AG09309 (cell line): ENCODE measurements around the gene TSHZ3.

Experiments used
- DNase-seq: peaks from one replicate; pipeline ENCODE4 v3.0.0-alpha.2; 2010; ENCODE audit warnings: low read depth
- H3K4me3 ChIP-seq: 2 replicates; pipeline ENCODE4 v1.5.1; 2011; ENCODE audit warnings: mild to moderate bottlenecking, low read depth, low read length, moderate library complexity; ENCODE audit not compliant: control insufficient read depth
- TF ChIP-seq, protein P1 (sequence below): IDR thresholded peaks from 2 replicates; pipeline ENCODE4 v1.5.1; 2011; ENCODE audit warnings: mild to moderate bottlenecking, low read depth, low read length, inconsistent platforms; ENCODE audit not compliant: insufficient read depth, control insufficient read depth; ENCODE audit errors: missing control alignments

The TSHZ3 gene

DNA sequence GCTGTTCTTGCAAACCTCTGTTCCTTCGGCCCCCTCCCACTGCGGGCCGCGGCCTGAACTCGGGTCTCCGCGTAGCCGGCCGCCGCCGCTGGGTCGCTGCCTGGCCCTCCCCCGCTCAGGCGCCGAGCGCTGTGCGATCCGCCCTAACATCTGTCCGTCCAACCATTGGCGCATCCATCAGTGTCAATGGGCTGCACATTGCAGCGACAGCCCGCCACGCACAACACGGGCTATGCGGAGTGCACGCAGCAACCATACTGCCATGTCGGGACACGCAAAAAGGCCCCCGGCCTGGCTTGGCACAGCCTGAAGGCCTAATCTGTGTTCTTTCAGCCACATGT lies 2.6 kb upstream of the TSHZ3 start:
- H3K4me3 ChIP-seq: peak overlapping the region; percentile 79
- TF ChIP-seq, protein P1, sequence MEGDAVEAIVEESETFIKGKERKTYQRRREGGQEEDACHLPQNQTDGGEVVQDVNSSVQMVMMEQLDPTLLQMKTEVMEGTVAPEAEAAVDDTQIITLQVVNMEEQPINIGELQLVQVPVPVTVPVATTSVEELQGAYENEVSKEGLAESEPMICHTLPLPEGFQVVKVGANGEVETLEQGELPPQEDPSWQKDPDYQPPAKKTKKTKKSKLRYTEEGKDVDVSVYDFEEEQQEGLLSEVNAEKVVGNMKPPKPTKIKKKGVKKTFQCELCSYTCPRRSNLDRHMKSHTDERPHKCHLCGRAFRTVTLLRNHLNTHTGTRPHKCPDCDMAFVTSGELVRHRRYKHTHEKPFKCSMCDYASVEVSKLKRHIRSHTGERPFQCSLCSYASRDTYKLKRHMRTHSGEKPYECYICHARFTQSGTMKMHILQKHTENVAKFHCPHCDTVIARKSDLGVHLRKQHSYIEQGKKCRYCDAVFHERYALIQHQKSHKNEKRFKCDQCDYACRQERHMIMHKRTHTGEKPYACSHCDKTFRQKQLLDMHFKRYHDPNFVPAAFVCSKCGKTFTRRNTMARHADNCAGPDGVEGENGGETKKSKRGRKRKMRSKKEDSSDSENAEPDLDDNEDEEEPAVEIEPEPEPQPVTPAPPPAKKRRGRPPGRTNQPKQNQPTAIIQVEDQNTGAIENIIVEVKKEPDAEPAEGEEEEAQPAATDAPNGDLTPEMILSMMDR: no peak

DNA sequence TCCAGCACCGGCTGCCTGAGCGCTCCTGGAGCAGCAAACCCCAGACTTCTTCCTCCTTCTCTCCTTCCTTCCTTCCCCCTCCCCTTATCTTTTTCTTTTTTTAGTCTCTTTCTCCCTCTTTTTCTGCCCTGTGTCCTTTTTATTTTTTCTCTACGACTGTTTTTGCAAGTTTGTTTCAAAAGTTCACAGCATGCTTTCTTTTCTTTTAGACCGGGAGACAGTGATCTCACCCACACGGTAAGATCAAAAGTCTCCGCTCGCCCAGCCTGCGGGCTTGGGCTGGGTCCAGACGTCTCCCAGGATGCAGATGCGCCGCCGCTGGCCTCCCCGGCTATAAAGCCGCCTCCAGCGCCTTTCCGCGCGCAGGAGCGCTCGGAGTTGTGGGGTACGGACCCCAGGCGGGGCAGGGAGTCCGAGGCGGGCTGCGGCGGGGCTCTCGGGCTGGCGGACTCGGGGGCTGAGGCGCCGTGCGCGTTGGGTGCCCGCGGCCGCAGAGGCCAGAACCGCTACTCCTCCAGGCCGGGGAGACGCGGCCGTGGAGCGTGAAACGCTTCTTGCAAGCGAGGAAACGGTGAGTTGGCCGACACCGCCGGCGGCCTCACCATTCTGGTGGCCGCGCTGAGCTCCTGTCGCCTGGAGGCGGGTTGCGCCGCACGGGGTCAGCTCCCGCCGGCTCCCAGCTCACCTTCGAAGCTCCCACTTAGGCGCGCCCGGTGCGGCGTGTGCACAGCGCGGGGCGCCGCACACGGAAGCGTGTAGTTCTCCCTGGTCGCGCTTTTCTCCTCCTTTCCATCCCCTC lies 2.0 kb upstream of the TSHZ3 start:
- TF ChIP-seq, protein P1: no peak
- no peak for DNase-seq
- peak overlapping the region; percentile 79 for H3K4me3 ChIP-seq

More for the DNA sequence above, 2.6 kb upstream of the TSHZ3 start:
- no peak for DNase-seq

DNA sequence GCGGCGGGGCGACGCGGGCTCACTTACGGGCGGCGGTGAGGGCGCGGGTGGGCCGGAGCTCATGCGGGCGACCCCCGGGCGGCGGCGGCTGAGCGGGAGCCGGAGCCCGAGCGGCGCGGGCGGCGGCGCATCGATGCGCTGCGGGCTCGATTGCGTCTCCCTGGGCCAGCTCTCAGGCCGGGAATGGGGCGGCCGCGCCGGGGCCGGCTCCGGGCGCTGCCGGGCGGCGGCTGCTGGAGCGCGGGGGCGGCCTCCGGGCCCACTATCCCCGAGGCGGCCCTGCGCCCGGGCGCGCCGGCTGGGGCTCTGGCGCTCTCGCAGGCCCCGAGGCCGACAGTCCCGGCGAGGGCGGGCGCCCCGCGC lies 1.4 kb upstream of the TSHZ3 start:
- peak overlapping the region; percentile 79 for H3K4me3 ChIP-seq
- no peak for DNase-seq
- TF ChIP-seq, protein P1: no peak

DNA sequence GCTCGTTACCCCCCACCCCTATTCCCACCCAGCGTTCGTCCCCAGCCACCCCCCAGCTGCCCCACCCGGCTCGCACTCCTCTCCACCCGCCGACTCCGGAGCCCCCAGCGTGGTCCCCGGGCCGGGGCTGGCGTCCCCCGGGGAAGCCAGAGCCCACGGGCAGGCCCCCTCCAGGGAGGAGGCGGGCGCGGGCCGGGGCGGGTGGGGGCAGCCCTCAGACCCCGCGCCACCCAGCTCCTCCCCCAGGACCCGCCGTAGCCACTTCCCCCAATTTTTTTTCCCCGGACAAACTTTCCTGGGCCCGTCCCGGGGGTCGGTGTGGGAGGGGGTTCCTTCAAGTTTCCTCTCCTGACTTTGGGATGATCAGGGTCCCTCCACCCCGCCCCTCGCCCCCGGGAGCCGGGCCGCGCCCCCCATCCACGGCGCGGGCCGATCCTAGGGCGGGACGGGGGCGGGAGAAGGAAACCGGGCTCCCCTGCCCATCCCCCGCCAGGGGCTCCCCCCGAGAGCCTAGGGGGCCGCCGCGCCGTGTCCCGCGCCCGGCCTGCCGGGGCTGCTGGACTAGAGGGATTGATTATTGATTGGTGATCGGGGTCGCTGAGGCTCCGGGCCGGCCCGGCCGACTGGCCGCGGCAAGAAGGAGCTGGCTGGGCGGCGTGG lies 927 bp upstream of the TSHZ3 start:
- H3K4me3 ChIP-seq: peak overlapping the region; percentile 79
- no peak for DNase-seq
- TF ChIP-seq, protein P1: no peak

DNA sequence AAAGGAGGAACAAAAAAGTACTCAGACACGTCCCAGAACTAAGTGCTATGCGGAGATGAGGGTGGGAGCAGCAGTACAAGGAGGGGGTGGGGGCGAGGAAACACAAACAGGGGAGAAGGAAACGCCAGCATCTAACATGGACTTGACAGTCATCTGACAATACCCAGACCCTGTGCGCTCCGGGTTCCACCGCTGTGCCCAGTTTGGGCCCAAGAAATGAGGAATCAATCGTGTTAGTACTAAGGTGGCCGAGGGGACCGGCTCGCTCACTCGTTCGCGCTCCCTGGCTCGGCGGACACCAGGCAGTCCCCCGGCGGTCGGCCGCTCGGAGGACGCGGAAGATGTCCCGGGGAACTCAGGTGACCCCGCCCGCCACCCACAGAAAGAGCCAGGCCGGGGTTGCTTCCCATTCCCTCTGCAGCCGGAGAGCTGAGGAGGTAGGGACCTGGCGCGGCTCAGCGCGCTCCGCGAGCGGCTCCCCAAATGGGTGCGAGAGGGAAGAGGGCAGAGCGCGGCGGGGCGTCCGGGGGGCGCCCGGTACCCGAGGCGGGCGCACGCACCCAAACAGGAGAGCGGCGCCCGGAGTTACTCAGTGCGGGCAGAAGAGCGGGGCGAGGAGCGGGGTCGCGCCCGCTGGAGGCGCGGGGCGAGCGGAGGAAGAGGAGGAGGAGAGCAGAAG lies 616 bp downstream of the TSHZ3 start:
- DNase-seq: no peak
- peak overlapping the region; percentile 79 for H3K4me3 ChIP-seq
- TF ChIP-seq, protein P1: no peak

DNA sequence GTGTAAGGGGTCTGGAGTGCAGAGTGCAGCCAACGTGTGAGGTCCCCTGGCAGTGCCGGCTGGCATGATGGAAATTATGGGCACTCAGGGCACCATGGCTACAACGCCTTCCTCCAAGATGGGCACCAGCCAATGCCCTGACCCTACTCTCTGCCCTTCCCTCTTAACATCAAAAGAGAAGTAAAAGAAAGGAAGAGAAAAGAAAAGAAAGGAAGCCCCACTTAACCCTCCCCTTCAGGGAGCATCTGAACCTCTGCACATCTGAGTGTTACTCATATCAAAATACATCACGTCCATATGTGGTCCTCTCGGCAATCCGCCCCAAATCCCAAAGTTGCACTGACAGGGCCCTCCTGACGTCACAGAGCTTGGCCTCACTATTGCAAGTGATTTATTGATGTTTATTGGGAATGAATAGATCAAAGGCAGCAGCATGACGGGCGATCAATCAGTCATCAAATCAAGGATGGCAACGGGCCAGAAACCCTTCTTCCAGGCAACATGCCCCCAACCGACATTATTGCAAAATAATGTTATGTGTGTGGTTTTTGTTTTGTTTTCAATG lies 1.3 kb downstream of the TSHZ3 start:
- no peak for DNase-seq
- TF ChIP-seq, protein P1: no peak
- peak overlapping the region; percentile 79 for H3K4me3 ChIP-seq
